T-helper 17 cell (primary cell): ENCODE results near the gene PIEZO2. TPM values are rescaled to one million over a fixed set of nuclear protein-coding genes. Genes with fewer than 3 reads are reported as not detected.

Experiments
- ATAC-seq: fragments of 150-1000 bp; cut with Tn5 transposase; 2 replicates; pipeline ENCODE4 v1.10.0; 2021; ENCODE audit warnings: mild to moderate bottlenecking, moderate library complexity
- DNase-seq, 3 donors: peaks; one replicate each; pipeline versions ENCODE4 v3.0.0 to v3.0.0-alpha.2; 2020 to 2021
- H3K9me3 ChIP-seq: one replicate; pipeline ENCODE4 v1.7.0; 2013; ENCODE audit warnings: low read length, mild to moderate bottlenecking; ENCODE audit not compliant: control insufficient read depth, poor library complexity, severe bottlenecking
- H3K27ac Mint-ChIP-seq: one replicate; pipeline ENCODE4 v1.8.0; 2022; ENCODE audit warnings: mild to moderate bottlenecking, moderate library complexity, mixed read lengths
- H3K27me3 Mint-ChIP-seq: one replicate; pipeline ENCODE4 v1.8.0; 2022; ENCODE audit warnings: mixed read lengths
- H3K36me3 Mint-ChIP-seq: one replicate; pipeline ENCODE4 v1.8.0; 2022; ENCODE audit warnings: low read depth, mixed read lengths
- H3K4me1 Mint-ChIP-seq: one replicate; pipeline ENCODE4 v1.8.0; 2022; ENCODE audit warnings: mild to moderate bottlenecking, mixed read lengths
- H3K4me3 Mint-ChIP-seq: one replicate; pipeline ENCODE4 v1.8.0; 2022; ENCODE audit warnings: mild to moderate bottlenecking, moderate library complexity, mixed read lengths
- total RNA-seq, 4 donors: library from RNA in 2 of 4; stranded (reverse) in 2 of 4; gene quantifications; one replicate each; pipeline ENCODE4 v1.2.3 and lab custom pipeline; 2022 to 2026

Gene PIEZO2
- total RNA-seq, 2 donors from 2014 or later, result not detected

- Mint-ChIP-seq H3K36me3 (no peaks in the 10 kb centered on the region), H3K27me3 (no peaks in the 10 kb centered on the region), H3K27ac (no peak overlapping the region), H3K4me1 (no peaks in the 10 kb centered on the region), H3K4me3 (no peak overlapping the region)
- no peaks in the 10 kb centered on the region for H3K9me3 ChIP-seq
- ATAC-seq (no peak), DNase-seq (no peak)
These were observed 170.0 kb downstream of the PIEZO2 start for GRCh38 chr18:10979411-10979810.

- no peak for ATAC-seq
- H3K27ac Mint-ChIP-seq, result no peak overlapping the region
- no peaks in the 10 kb centered on the region for H3K27me3 Mint-ChIP-seq
- no peak for DNase-seq
- no peak overlapping the region for H3K4me3 Mint-ChIP-seq
- H3K9me3 ChIP-seq, result no peaks in the 10 kb centered on the region
- no peaks in the 10 kb centered on the region for H3K4me1 Mint-ChIP-seq
- no peaks in the 10 kb centered on the region for H3K36me3 Mint-ChIP-seq
These were observed 172.3 kb downstream of the PIEZO2 start for GRCh38 chr18:10977042-10977441.

- H3K27me3 Mint-ChIP-seq, result no peaks in the 10 kb centered on the region
- no peak for ATAC-seq
These were observed 175.7 kb downstream of the PIEZO2 start for GRCh38 chr18:10973567-10974203.

GRCh38 chr18:10971717-10972116, 177.7 kb downstream of the PIEZO2 start:
- Mint-ChIP-seq H3K4me1 (no peaks in the 10 kb centered on the region), H3K27me3 (no peaks in the 10 kb centered on the region), H3K4me3 (no peak overlapping the region), H3K27ac (no peak overlapping the region), H3K36me3 (no peaks in the 10 kb centered on the region)
- ATAC-seq, result no peak
- DNase-seq, result no peak
- no peaks in the 10 kb centered on the region for H3K9me3 ChIP-seq

More at GRCh38 chr18:10973567-10974203, 175.7 kb downstream of the PIEZO2 start:
- no peak for DNase-seq
- Mint-ChIP-seq H3K27ac (no peak overlapping the region), H3K4me3 (no peak overlapping the region), H3K36me3 (no peaks in the 10 kb centered on the region), H3K4me1 (no peaks in the 10 kb centered on the region)
- no peaks in the 10 kb centered on the region for H3K9me3 ChIP-seq

GRCh38 chr18:10965119-10965518, 184.2 kb downstream of the PIEZO2 start:
- Mint-ChIP-seq H3K4me1 (no peaks in the 10 kb centered on the region), H3K27me3 (no peaks in the 10 kb centered on the region), H3K27ac (no peak overlapping the region), H3K36me3 (no peaks in the 10 kb centered on the region), H3K4me3 (no peak overlapping the region)
- ATAC-seq, result no peak
- no peak for DNase-seq
- H3K9me3 ChIP-seq, result no peaks in the 10 kb centered on the region

GRCh38 chr18:10953672-10954071, 195.7 kb downstream of the PIEZO2 start:
- Mint-ChIP-seq H3K36me3 (no peaks in the 10 kb centered on the region), H3K4me3 (no peak overlapping the region), H3K27ac (no peak overlapping the region), H3K27me3 (peaks cover 9% of the 10 kb centered on the region), H3K4me1 (no peaks in the 10 kb centered on the region)
- H3K9me3 ChIP-seq, result no peaks in the 10 kb centered on the region
- ATAC-seq, result no peak
- DNase-seq, result no peak

- Mint-ChIP-seq H3K36me3 (no peaks in the 10 kb centered on the region), H3K4me3 (no peak overlapping the region), H3K27me3 (peaks cover 9% of the 10 kb centered on the region), H3K27ac (no peak overlapping the region), H3K4me1 (no peaks in the 10 kb centered on the region)
- ATAC-seq (no peak), DNase-seq (no peak)
- H3K9me3 ChIP-seq, result no peaks in the 10 kb centered on the region
These were observed 197.5 kb downstream of the PIEZO2 start for GRCh38 chr18:10951631-10952544.

- DNase-seq, result no peak
- no peak for ATAC-seq
- H3K4me1 Mint-ChIP-seq, result no peaks in the 10 kb centered on the region
- H3K27ac Mint-ChIP-seq, result no peak overlapping the region
- no peaks in the 10 kb centered on the region for H3K36me3 Mint-ChIP-seq
- no peak overlapping the region for H3K4me3 Mint-ChIP-seq
- peaks cover 9% of the 10 kb centered on the region for H3K27me3 Mint-ChIP-seq
- no peaks in the 10 kb centered on the region for H3K9me3 ChIP-seq
These were observed 198.3 kb downstream of the PIEZO2 start for GRCh38 chr18:10950876-10951630.

- H3K4me1 Mint-ChIP-seq, result no peaks in the 10 kb centered on the region
- H3K27ac Mint-ChIP-seq, result no peak overlapping the region
- no peaks in the 10 kb centered on the region for H3K36me3 Mint-ChIP-seq
- peaks cover 9% of the 10 kb centered on the region for H3K27me3 Mint-ChIP-seq
- ATAC-seq (no peak), DNase-seq (no peak)
- H3K4me3 Mint-ChIP-seq, result no peak overlapping the region
- H3K9me3 ChIP-seq, result no peaks in the 10 kb centered on the region
These were observed 199.1 kb downstream of the PIEZO2 start for GRCh38 chr18:10950080-10950875.

GRCh38 chr18:10949655-10950054, 199.7 kb downstream of the PIEZO2 start:
- no peaks in the 10 kb centered on the region for H3K36me3 Mint-ChIP-seq
- peaks cover 4% of the 10 kb centered on the region for H3K27me3 Mint-ChIP-seq
- H3K4me3 Mint-ChIP-seq, result no peak overlapping the region
- no peaks in the 10 kb centered on the region for H3K4me1 Mint-ChIP-seq
- H3K9me3 ChIP-seq, result no peaks in the 10 kb centered on the region
- no peak for DNase-seq
- H3K27ac Mint-ChIP-seq, result no peak overlapping the region
- no peak for ATAC-seq

- H3K27ac Mint-ChIP-seq, result no peak overlapping the region
- no peak overlapping the region for H3K4me3 Mint-ChIP-seq
These were observed 200.9 kb downstream of the PIEZO2 start for GRCh38 chr18:10948421-10948820.

GRCh38 chr18:10946058-10946457, 203.3 kb downstream of the PIEZO2 start:
- Mint-ChIP-seq H3K27me3 (no peaks in the 10 kb centered on the region), H3K4me1 (no peaks in the 10 kb centered on the region), H3K4me3 (no peak overlapping the region), H3K36me3 (no peaks in the 10 kb centered on the region), H3K27ac (no peak overlapping the region)
- H3K9me3 ChIP-seq, result no peaks in the 10 kb centered on the region
- ATAC-seq, result no peak
- no peak for DNase-seq

More at GRCh38 chr18:10948421-10948820, 200.9 kb downstream of the PIEZO2 start:
- Mint-ChIP-seq H3K27me3 (no peaks in the 10 kb centered on the region), H3K4me1 (no peaks in the 10 kb centered on the region), H3K36me3 (no peaks in the 10 kb centered on the region)
- no peaks in the 10 kb centered on the region for H3K9me3 ChIP-seq
- DNase-seq (no peak), ATAC-seq (no peak)
